HG03460 (cell line): ENCODE results near the gene DRAP1.

ENCODE experiments used
- ATAC-seq: cut with Tn5 transposase; IDR thresholded peaks from one replicate; pipeline ENCODE4 v1.9.1; 2021; ENCODE audit not compliant: unreplicated experiment

DRAP1 gene

GRCh38 chr11:65903715-65904114, 15.5 kb upstream of the DRAP1 start:
- no peak for ATAC-seq

GRCh38 chr11:65906602-65907001, 12.6 kb upstream of the DRAP1 start:
- no peak for ATAC-seq

- ATAC-seq, result no peak
These were observed 11.3 kb upstream of the DRAP1 start for GRCh38 chr11:65907878-65908277.

- no peak for ATAC-seq
These were observed 7.3 kb upstream of the DRAP1 start for GRCh38 chr11:65911682-65912568.

- no peak for ATAC-seq
These were observed 6.4 kb upstream of the DRAP1 start for GRCh38 chr11:65912845-65913244.

- no peak for ATAC-seq
These were observed 4.0 kb upstream of the DRAP1 start for GRCh38 chr11:65915101-65915820.

- no peak for ATAC-seq
These were observed 3.4 kb upstream of the DRAP1 start for GRCh38 chr11:65915821-65916251.

- no peak for ATAC-seq
These were observed 2.8 kb upstream of the DRAP1 start for GRCh38 chr11:65916391-65916790.

GRCh38 chr11:65917077-65917433, 2.2 kb upstream of the DRAP1 start:
- no peak for ATAC-seq

- no peak for ATAC-seq
These were observed 1.6 kb upstream of the DRAP1 start for GRCh38 chr11:65917434-65918210.

GRCh38 chr11:65918211-65919140, 750 bp upstream of the DRAP1 start, which contains the start of gene C11orf68:
TSS of gene C11orf68 (minus strand) at chr11:65919062. CDS start at chr11:65919031, 31 bp downstream.
- ATAC-seq, result peak; percentile 41

GRCh38 chr11:65919573-65920371, 546 bp downstream of the DRAP1 start:
- peak; percentile 30 for ATAC-seq

GRCh38 chr11:65920372-65920802, 1.2 kb downstream of the DRAP1 start:
- ATAC-seq, result no peak

- no peak for ATAC-seq
These were observed 1.9 kb downstream of the DRAP1 start for GRCh38 chr11:65921033-65921555.

- no peak for ATAC-seq
These were observed 2.6 kb downstream of the DRAP1 start for GRCh38 chr11:65921876-65922275.

- no peak for ATAC-seq
These were observed 3.3 kb downstream of the DRAP1 start for GRCh38 chr11:65922565-65922964.

- no peak for ATAC-seq
These were observed 6.2 kb downstream of the DRAP1 start for GRCh38 chr11:65925397-65925796.

GRCh38 chr11:65927904-65928397, 8.7 kb downstream of the DRAP1 start:
- ATAC-seq, result peak; percentile 63

- no peak for ATAC-seq
These were observed 9.4 kb downstream of the DRAP1 start for GRCh38 chr11:65928667-65929066.
